Endothelial cell (in vitro differentiated cells): ENCODE results near the gene IQGAP1. TPM values are rescaled to one million over a fixed set of nuclear protein-coding genes. Genes with fewer than 3 reads are reported as not detected.
A peak's percentile ranks its signal among the peaks of the same experiment; 100 is the strongest.
"Not testable (repeated sequence)": the region's sequence is repeated elsewhere in the genome, so short reads cannot be mapped to it uniquely, and the experiment has no call there.

ENCODE experiments used
- DNase-seq: peaks from one replicate; pipeline ENCODE4 v3.0.0; 2021; ENCODE audit warnings: low spot score
- H3K27ac Mint-ChIP-seq: one replicate; pipeline ENCODE4 v1.8.0; 2021; ENCODE audit warnings: mixed read lengths, inconsistent platforms; ENCODE audit not compliant: unreplicated experiment
- H3K27me3 Mint-ChIP-seq: one replicate; pipeline ENCODE4 v1.8.0; 2021; ENCODE audit warnings: mild to moderate bottlenecking, moderate library complexity, mixed read lengths, inconsistent platforms; ENCODE audit not compliant: unreplicated experiment
- H3K36me3 Mint-ChIP-seq: one replicate; pipeline ENCODE4 v1.8.0; 2021; ENCODE audit warnings: mild to moderate bottlenecking, low read depth, mixed read lengths, inconsistent platforms; ENCODE audit not compliant: unreplicated experiment
- H3K4me1 Mint-ChIP-seq: one replicate; pipeline ENCODE4 v1.8.0; 2021; ENCODE audit warnings: mild to moderate bottlenecking, mixed read lengths, inconsistent platforms; ENCODE audit not compliant: unreplicated experiment
- H3K4me3 Mint-ChIP-seq: one replicate; pipeline ENCODE4 v1.8.0; 2021; ENCODE audit warnings: mild to moderate bottlenecking, mixed read lengths, inconsistent platforms; ENCODE audit not compliant: unreplicated experiment
- H3K9me3 Mint-ChIP-seq: one replicate; pipeline ENCODE4 v1.8.0; 2021; ENCODE audit warnings: mixed read lengths, inconsistent platforms; ENCODE audit not compliant: unreplicated experiment
- total RNA-seq: library from RNA; stranded (reverse); fragmentation: NEBNext Ultra II Directional; extraction: Animal tissue kit (Norgen Biotek cat#: 25700); gene quantifications from one replicate; pipeline ENCODE4 v1.2.1, GENCODE V29; 2021; ENCODE audit not compliant: unreplicated experiment
- TF ChIP-seq, protein P1 (sequence below): fragments of 200-600 bp; sonication (generic); IDR thresholded peaks from one replicate; pipeline ENCODE4 v1.5.0; 2021; ENCODE audit warnings: antibody characterized with exemption; ENCODE audit not compliant: unreplicated experiment

Gene IQGAP1
- total RNA-seq, 1 donor from 2014 or later: 86.4 TPM

- no peak overlapping the region for H3K4me3 Mint-ChIP-seq
- no peak overlapping the region for H3K27ac Mint-ChIP-seq
- TF ChIP-seq, protein P1, sequence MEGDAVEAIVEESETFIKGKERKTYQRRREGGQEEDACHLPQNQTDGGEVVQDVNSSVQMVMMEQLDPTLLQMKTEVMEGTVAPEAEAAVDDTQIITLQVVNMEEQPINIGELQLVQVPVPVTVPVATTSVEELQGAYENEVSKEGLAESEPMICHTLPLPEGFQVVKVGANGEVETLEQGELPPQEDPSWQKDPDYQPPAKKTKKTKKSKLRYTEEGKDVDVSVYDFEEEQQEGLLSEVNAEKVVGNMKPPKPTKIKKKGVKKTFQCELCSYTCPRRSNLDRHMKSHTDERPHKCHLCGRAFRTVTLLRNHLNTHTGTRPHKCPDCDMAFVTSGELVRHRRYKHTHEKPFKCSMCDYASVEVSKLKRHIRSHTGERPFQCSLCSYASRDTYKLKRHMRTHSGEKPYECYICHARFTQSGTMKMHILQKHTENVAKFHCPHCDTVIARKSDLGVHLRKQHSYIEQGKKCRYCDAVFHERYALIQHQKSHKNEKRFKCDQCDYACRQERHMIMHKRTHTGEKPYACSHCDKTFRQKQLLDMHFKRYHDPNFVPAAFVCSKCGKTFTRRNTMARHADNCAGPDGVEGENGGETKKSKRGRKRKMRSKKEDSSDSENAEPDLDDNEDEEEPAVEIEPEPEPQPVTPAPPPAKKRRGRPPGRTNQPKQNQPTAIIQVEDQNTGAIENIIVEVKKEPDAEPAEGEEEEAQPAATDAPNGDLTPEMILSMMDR: no peak
- H3K27me3 Mint-ChIP-seq: no peaks in the 10 kb centered on the region
- peaks cover 4% of the 10 kb centered on the region for H3K36me3 Mint-ChIP-seq
- no peaks in the 10 kb centered on the region for H3K9me3 Mint-ChIP-seq
- peaks cover 25% of the 10 kb centered on the region for H3K4me1 Mint-ChIP-seq
- no peak for DNase-seq
Observed at GRCh38 chr15:90407871-90408317, 19.9 kb downstream of the IQGAP1 start.

DNA sequence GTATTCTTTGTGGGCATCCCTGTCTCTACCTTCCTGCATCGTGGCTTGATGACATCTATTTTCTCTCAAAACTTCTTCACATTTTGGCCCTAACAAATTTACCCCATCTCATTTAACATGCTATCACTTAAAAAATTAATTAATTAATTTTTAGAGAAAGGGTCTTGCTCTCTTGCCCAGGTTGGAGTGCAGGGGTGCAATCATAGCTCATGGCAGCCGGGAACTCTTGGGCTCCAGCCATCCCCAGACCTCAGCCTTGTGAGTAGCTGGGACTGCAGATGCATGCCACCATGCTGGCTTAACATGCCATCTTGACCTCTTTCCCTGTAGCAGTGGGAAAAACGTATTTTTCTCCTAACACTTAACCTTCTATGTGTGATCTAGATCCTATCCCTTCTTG is 20.6 kb downstream of the IQGAP1 start:
- Mint-ChIP-seq H3K4me3 (no peak overlapping the region), H3K27ac (no peak overlapping the region), H3K27me3 (no peaks in the 10 kb centered on the region), H3K36me3 (peaks cover 4% of the 10 kb centered on the region), H3K9me3 (no peaks in the 10 kb centered on the region), H3K4me1 (peaks cover 32% of the 10 kb centered on the region)
- TF ChIP-seq, protein P1: no peak
- DNase-seq: no peak

DNA sequence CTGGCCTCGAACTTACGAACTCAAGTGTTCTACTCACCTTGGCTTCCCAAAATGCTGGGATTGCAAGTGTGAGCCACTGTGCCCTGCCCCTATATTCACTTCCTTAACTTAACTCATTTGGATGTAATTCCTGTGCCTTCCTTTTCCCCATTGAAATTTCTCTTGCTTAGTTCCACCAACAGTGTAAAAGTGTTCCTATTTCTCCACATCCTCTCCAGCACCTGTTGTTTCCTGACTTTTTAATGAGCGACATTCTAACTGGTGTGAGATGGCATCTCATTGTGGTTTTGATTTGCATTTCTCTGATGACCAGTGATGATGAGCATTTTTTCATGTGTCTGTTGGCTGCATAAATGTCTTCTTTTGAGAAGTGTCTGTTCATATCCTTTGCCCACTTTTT is 21.5 kb downstream of the IQGAP1 start:
- Mint-ChIP-seq H3K4me1 (peaks cover 39% of the 10 kb centered on the region), H3K4me3 (peak overlapping the region; percentile 28), H3K27ac (peak overlapping the region; percentile 10)
- not testable (repeated sequence) for H3K27me3 Mint-ChIP-seq, DNase-seq, H3K9me3 Mint-ChIP-seq, H3K36me3 Mint-ChIP-seq

DNA sequence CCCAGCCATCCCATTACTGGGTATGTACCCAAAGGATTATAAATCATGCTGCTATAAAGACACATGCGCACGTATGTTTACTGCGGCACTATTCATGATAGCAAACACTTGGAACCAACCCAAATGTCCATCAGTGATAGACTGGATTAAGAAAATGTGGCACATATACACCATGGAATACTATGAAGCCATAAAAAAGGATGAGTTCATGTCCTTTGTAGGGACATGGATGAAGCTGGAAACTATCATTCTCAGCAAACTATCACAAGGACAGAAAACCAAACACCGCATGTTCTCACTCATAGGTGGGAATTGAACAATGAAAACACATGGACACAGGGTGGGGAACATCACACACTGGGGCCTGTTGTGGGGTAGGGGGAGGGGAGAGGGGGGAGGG is 22.3 kb downstream of the IQGAP1 start:
- H3K27ac Mint-ChIP-seq, DNase-seq, H3K9me3 Mint-ChIP-seq, H3K36me3 Mint-ChIP-seq, H3K27me3 Mint-ChIP-seq, H3K4me3 Mint-ChIP-seq: not testable (repeated sequence)
- H3K4me1 Mint-ChIP-seq: peaks cover 41% of the 10 kb centered on the region

- no peak overlapping the region for H3K27ac Mint-ChIP-seq
- H3K36me3 Mint-ChIP-seq: peaks cover 4% of the 10 kb centered on the region
Observed at GRCh38 chr15:90411176-90411575, 23.1 kb downstream of the IQGAP1 start.

More at GRCh38 chr15:90411176-90411575, 23.1 kb downstream of the IQGAP1 start:
- Mint-ChIP-seq H3K4me1 (peaks cover 45% of the 10 kb centered on the region), H3K27me3 (no peaks in the 10 kb centered on the region), H3K4me3 (no peak overlapping the region), H3K9me3 (no peaks in the 10 kb centered on the region)
- no peak for DNase-seq
- TF ChIP-seq, protein P1: no peak
